ENCODE results near the gene SHOX.

Gene SHOX

GRCh38 chrX:666762-667720 is 36.5 kb downstream of the SHOX start:
- DNase-seq (ENCODE audit: low spot score), result no peak

- no peak for DNase-seq (ENCODE audit: low spot score)
Observed at GRCh38 chrX:670645-671044, 40.1 kb downstream of the SHOX start.

DNA sequence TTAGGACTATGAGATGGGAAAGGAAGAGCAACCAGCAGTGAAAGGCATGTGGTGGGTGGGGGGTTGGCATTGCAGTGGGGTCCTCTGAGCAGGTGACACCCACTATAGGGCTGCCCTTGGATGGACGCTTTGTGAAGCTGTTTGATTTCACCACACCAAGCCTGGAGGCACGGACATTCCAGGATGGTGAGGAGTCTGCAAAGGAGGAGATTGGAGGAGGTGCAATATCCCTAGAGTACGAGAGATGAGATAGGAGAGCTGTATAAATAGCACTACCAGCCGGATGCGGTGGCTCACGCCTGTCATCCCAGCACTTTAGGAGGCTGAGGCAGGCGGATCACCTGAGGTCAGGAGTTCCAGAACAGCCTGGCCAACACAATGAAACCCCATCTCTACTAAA is 42.3 kb downstream of the SHOX start:
- DNase-seq (ENCODE audit: low spot score), result no peak

DNA sequence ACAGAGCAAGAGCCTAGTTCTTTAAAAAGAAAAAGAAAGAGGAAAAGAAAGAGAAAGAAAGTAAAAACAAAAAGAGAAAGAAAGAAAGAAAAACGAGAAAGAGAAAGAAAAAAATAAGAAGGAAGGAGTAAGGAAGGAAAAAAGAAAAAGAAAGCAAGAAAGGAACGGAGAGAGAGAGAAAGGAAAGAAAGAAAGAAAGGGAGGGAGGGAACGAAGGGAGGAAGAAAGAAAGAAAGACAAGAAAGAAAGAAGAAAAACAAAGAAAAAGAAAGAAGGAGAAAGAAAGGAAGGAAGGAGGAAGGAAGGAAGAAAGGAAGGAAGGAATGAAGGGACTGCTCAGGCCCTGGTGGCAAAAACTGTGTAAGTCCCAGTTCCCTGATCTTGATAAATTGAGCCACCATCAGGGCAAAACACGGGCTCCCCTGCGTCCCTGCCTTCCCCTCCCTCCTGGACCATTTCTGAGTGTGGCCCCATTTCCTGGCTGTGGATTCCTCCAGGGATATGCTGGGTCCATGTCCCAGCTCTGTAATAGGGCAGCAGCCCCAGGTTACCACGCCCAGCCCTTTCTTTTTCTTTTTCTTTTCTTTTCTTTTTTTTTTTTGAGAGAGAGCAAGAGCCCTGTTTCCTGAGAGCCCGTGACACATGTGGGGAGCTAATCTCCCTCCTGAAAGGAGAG is 44.8 kb downstream of the SHOX start:
- no peak for DNase-seq (ENCODE audit: low spot score)

- no peak for DNase-seq (ENCODE audit: low spot score)
Observed at GRCh38 chrX:675955-676295, 45.3 kb downstream of the SHOX start.

- no peak for DNase-seq (ENCODE audit: low spot score)
Observed at GRCh38 chrX:677376-677775, 46.8 kb downstream of the SHOX start.

GRCh38 chrX:679291-679979 is 48.8 kb downstream of the SHOX start:
- DNase-seq (ENCODE audit: low spot score), result no peak

- DNase-seq (ENCODE audit: low spot score), result no peak
Observed at GRCh38 chrX:680062-680461, 49.5 kb downstream of the SHOX start.

GRCh38 chrX:681989-682388 is 51.4 kb downstream of the SHOX start:
- DNase-seq (ENCODE audit: low spot score), result no peak

GRCh38 chrX:682892-683291 is 52.3 kb downstream of the SHOX start:
- no peak for DNase-seq (ENCODE audit: low spot score)

DNA sequence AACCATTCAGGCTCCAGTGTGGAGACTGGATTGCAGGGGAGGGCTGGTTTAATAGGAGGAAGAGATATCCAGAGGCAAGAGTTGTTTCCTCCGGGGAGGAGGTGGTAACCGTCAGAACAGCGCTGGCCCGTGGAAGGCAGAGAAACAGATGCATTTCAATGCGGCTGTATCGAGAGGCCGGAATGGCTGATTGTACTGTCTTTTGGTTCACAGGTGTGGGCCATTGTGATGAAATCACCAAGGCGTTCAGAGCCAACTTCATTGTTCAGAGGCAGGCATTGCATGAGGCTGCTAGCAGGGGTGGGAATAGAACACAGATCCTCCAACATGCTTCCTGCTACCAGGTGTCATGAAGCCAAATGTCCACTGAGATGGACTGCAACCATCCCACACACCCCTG is 53.0 kb downstream of the SHOX start:
- no peak for DNase-seq (ENCODE audit: low spot score)

DNA sequence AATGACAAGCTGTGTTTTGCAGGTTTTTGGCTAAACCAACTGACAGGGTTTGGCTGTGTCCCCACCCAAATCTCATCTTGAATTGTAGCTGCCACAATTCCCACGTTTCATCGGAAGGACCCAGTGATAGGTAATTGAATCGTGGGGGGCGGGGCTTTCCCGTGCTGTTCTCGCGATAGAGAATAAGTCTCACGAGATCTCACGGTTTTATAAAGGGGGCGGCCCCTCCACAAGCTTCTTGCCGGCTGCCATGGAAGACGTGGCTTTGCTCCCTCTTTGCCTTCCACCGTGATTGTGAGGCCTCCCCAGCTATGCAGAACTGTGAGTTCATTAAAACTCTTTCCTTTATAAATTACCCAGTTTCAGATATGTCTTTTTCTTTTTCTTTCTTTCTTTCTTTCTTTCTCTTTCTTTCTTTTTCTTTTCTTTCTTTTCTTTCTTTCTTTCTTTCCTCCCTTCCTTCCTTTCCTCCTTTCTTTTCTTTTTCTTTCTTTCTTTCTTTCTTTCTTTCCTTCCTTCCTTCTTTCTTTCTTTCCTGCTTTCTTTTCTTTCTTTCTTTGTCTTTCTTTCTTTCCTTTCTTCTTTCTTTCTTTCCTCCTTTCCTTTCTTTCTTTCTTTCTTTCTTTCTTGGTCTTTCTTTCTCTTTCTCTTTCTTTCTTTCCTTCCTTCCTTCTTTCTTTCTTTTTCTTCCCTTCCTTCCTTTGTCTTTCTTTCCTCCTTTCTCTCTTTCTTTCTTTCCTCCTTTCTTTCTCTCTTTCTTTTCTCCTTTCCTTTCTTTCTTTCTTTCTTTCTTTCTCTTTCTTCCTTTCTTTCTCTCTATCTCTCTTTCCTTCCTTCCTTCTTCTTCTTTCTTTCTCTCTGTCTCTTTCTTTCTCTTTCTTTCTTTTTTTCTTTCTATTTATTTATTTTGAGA is 54.8 kb downstream of the SHOX start:
- DNase-seq (ENCODE audit: low spot score), result no peak

DNA sequence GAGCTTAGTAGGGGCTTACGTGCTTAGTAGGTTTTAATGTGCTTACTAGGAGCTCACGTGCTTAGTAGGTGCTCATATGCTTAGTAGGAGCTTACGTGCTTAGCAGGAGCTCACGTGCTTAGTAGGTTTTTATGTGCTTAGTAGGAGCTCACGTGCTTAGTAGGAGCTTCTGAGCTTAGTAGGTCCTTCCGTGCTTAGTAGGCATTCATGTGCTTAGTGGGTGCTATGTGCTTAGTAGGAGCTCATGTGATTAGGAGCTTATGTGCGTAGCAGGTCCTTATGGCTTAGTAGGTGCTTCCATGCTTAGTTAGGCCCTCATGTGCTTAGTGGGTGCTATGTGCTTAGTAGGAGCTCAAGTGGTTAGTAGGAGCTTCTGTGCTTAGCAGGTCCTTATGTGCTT is 59.4 kb downstream of the SHOX start:
- DNase-seq (ENCODE audit: low spot score), result no peak

- DNase-seq (ENCODE audit: low spot score), result no peak
Observed at GRCh38 chrX:694800-695199, 64.2 kb downstream of the SHOX start.

DNA sequence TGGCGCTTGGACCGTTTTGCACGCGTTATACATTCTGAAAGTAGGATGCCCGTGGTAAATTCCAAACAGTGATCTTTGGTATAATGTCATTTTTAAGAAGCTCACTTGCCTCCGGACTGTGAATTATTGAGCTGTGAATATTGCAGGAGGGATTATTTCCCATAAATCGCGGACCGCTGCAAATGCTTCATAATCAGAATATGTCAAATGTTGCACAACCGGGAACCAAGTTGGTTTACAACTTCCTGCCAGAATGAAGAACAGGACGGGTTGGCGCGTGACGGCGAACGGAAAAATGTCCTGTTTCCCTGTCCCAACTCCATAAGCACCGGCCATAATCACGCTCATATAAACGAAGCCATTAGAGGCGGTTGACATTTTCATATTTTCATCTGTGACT is 67.6 kb downstream of the SHOX start:
- no peak for DNase-seq (ENCODE audit: low spot score)

DNA sequence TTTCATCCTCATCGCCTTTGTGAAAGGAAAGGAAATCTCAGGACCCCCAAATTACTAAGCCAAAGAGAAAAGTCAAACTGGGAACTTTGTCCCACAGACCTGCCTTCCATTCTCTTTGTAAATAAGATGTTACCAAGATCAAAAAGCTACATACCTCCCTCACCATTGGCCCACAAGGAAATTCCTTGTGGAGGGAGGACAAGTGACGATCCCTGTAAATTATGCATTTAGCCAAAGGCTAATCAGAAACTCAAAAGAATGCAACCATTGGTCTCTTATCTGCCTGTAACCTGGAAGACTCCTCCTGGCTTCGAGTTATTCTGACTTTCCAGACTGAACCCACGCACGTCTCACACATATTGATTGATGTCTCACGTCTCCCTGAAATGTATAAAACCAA is 70.3 kb downstream of the SHOX start:
- DNase-seq (ENCODE audit: low spot score), result no peak

- DNase-seq (ENCODE audit: low spot score), result no peak
Observed at GRCh38 chrX:701673-702072, 71.1 kb downstream of the SHOX start.

- no peak for DNase-seq (ENCODE audit: low spot score)
Observed at GRCh38 chrX:703466-703865, 72.9 kb downstream of the SHOX start.

DNA sequence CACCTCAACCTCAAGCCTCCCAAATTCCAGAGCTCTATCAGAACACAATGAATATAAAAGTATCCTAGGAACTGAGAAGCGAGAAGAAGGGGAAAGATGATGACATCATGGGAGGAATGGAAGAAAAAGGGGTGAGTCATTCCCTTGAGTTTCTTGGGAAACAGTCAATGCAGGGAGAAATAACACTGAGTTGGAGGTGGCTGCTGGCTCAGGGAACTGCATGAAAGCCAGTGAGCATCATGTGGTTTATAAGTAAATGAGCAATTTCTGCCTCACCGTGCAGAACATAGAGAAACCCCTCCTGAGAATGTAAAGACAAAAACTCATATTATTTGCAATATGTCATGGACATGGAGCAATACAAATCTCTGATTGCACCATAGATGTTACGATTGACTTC is 73.3 kb downstream of the SHOX start:
- no peak for DNase-seq (ENCODE audit: low spot score)

Data from COLO829 (cell line).